Measurements from ENCODE around the gene TYW1. TPM values are rescaled to one million over a fixed set of nuclear protein-coding genes. Genes with fewer than 3 reads are reported as not detected.
"Not testable (repeated sequence)": the region's sequence is repeated elsewhere in the genome, so short reads cannot be mapped to it uniquely, and the experiment has no call there.

Gene TYW1
- total and polyA plus RNA-seq, 5 experiments from 2014 or later: 21.4 to 27.5 (median 24.7) TPM

DNA sequence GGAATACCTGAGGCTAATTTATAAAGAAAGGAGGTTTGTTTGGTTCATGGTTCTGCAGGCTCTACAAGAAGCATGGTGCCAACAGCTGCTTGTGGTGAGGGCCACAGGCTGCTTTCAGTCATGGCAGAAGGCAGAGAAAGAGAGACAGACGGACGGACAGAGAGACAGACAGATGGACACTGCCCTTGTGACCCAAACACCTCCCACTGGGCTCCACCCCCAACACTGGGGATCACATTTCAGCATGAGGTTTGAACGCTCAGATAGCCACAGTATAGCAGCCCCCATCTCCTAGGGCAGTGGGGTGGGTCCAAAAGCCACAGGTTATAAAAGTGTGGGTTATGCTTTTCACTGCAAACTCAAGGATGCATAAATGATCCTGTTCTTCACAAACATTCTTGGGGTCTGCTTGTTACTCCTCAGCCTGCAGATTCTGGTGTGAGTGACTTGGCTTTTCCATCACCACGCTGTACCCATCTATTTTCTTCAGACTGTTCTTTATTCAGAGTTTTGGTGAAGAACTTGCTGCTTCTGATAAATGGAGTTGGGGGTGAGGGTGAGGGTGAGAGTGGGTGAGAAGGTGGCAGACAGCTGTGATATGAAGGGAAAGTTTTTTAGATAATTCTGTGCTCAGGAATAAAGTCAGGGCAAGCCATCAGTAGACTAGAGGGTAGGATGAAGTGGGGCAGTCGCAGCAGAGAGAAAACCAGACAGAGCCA is 194.5 kb downstream of the TYW1 start:
- POLR2A ChIA-PET, DNase-seq, H3K27me3 Mint-ChIP-seq, ATAC-seq: not testable (repeated sequence)
- peaks cover 10 to 34% (median 11%) of the 10 kb centered on the region in 3 donors for H3K36me3 Mint-ChIP-seq
- peaks cover 0 to 10% (median 3%) of the 10 kb centered on the region in 9 donors for H3K9me3 Mint-ChIP-seq
- peak overlapping the region in 1 of 10 donors; percentile 53 for H3K4me3 Mint-ChIP-seq
- H3K4me1 Mint-ChIP-seq: peaks cover 17 to 27% (median 23%) of the 10 kb centered on the region in 4 donors
- H3K27ac Mint-ChIP-seq: peak overlapping the region in 6 of 10 donors; percentile 1 to 79 (median 48)

DNA sequence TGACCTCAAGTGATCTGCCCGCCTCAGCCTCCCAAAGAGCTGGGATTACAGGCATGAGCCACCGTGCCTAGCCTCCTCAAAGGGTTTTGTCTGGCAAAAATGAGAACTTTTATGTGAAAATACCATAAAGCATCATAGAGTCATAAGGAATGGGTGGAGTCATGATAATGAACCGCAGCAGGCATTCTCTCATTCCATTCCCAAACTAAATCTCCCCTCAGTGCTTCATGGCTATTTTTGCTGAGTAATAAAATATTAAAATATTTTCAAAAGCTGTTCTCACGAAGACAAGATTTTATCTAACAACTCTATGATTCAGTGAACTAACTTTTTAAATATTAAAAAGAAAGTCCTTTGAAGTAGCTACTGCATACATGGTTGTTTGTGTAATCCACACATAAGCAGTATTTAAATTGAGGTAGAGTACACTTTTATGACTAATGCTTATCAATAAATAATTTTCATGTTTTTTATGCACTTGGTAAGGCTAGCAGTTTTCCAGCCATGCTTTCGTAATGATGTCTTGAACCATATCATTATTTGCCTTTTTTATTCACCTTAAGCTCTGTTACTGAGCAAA is 195.6 kb downstream of the TYW1 start:
- Mint-ChIP-seq H3K9me3 (peaks cover 0 to 10% (median 3%) of the 10 kb centered on the region in 9 donors), H3K36me3 (peaks cover 11 to 44% (median 13%) of the 10 kb centered on the region in 3 donors), H3K27ac (peak overlapping the region in 1 of 10 donors; percentile 79), H3K4me1 (peaks cover 17 to 26% (median 22%) of the 10 kb centered on the region in 4 donors)
- DNase-seq, H3K4me3 Mint-ChIP-seq, ATAC-seq, POLR2A ChIA-PET, H3K27me3 Mint-ChIP-seq: not testable (repeated sequence)

DNA sequence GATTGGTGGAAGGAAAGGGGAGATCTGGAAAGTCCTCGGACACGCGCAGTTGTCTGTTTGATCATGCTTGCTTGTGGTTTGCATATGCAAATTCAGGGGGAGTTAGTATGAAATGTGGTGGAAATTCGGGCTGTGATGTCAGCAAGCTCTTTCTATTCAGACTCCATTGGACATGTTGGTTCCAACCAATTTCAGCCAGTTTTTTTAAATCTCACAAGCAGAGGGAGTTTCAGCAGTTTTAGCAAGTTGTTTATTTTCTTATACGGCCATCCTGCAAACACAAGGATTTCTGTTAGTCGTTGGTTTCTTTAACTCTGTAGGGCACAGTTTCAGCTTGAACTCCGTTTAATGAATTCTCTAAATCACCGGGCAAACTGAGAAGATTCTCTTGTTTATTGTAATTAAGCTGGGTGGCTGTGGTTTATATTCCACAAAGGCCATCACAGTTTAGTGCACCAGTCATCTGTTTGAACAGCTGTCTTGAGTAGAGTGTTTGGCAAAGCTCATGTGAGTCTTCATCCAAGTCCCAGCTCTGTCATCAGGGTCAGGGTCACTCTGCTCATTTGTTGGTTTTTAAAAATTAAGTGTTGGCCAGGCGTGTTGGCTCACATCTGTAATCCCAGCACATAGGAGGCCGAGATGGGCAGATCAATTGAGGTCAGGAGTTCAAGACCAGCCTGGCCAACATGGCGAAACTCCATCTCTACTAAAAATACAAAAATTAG is 196.4 kb downstream of the TYW1 start:
- H3K4me1 Mint-ChIP-seq: peaks cover 17 to 26% (median 22%) of the 10 kb centered on the region in 4 donors
- H3K27me3 Mint-ChIP-seq, ATAC-seq, DNase-seq, POLR2A ChIA-PET, H3K4me3 Mint-ChIP-seq: not testable (repeated sequence)
- H3K27ac Mint-ChIP-seq: peak overlapping the region in 3 of 10 donors; percentile 8 to 56 (median 55)
- peaks cover 0 to 10% (median 3%) of the 10 kb centered on the region in 9 donors for H3K9me3 Mint-ChIP-seq
- H3K36me3 Mint-ChIP-seq: peaks cover 11 to 50% (median 13%) of the 10 kb centered on the region in 3 donors

DNA sequence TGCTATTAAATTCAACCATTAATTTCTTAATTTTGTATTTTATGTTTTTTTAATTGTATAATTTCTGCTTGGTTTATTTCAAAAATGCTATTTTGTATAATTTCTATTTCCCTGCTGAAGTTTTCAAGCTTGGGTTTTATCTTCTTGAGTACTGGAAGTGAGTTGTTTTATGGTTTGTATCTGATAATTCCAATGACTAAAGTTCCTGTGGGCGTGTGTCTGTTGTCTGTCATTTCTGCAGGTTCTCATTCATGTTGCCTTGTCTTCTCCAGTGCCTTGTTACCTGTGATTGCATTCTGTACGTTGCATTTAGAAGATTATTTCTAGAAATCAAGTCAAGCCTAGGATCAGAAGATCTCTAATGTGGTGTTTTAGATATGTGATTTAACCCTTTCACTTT is 199.5 kb downstream of the TYW1 start:
- ATAC-seq, H3K27me3 Mint-ChIP-seq, H3K4me3 Mint-ChIP-seq, POLR2A ChIA-PET, DNase-seq, H3K27ac Mint-ChIP-seq, H3K4me1 Mint-ChIP-seq: not testable (repeated sequence)
- Mint-ChIP-seq H3K36me3 (peaks cover 17 to 63% (median 28%) of the 10 kb centered on the region in 3 donors), H3K9me3 (peaks cover 0 to 10% (median 3%) of the 10 kb centered on the region in 9 donors)

DNA sequence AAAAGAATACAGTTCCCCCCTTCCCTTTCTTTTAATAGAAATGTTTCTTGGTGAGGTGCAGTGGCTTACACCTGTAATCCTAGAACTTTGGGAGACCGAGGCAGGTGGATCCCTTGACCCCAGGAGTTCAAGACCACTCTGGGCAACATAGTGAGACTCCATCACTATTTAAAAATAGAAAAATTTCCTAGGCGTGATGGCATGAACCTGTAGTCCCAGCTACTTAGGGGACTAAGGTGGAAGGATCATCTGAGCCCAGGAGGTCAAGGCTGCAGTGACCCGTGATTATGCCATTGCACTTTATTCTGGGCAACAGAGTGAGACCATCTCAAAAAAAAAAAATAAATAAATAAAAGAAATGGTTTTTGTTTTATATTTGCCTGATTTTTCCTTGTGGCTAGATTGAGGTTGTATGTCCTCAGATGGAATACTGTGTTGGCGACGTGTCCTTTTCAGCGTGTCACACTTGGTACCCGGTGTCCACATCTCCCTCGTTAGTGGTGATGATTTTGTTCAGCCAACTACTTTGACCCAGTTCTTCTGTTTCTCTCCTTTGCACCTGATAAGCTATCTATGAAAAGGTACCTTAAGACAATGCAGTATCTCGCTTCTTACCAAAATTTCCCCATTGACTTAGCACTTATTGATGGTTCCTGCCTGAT is 202.4 kb downstream of the TYW1 start:
- H3K36me3 Mint-ChIP-seq: peaks cover 13 to 65% (median 36%) of the 10 kb centered on the region in 3 donors
- ATAC-seq, H3K4me1 Mint-ChIP-seq, H3K9me3 Mint-ChIP-seq, H3K4me3 Mint-ChIP-seq, H3K27me3 Mint-ChIP-seq, H3K27ac Mint-ChIP-seq, POLR2A ChIA-PET, DNase-seq: not testable (repeated sequence)

DNA sequence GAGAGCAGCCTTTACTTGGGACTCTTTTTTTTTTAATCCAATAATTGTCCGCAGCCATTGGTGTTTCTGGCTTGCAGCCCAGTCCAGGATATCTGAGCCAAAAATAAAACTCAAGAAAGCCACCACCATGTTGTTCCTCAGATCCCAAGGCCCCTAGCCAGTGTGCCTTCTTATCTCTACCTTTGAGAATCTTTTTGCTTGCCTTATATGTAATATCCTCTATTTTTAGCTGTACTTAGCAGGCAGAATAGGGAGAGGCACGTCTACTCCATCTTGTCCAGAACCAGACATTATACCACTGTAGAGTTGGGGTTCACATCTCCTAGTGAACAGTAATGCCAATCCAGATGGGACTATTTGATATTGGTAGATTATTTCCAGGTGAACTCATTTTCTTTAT is 209.1 kb downstream of the TYW1 start:
- POLR2A ChIA-PET, H3K27me3 Mint-ChIP-seq, ATAC-seq, H3K27ac Mint-ChIP-seq, H3K9me3 Mint-ChIP-seq, H3K4me3 Mint-ChIP-seq, DNase-seq, H3K4me1 Mint-ChIP-seq: not testable (repeated sequence)
- H3K36me3 Mint-ChIP-seq: peaks cover 5 to 55% (median 36%) of the 10 kb centered on the region in 3 donors

DNA sequence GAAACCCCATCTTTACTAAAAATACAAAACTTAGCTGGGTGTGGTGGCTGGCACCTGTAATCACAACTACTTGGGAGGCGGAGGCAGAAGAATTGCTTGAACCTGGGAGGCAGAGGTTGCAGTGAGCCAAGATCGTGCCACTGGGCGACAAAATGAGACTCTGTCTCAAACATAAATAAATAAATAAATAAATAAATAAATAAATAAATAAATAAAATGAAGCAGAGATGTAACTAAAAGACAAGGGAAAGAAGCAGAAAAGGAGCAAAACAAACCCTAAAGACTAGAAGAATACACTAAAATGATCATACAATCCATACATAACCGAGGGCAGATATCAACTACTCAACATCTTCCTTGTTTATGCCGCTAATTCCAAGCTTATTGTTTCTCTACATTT is 209.8 kb downstream of the TYW1 start:
- H3K9me3 Mint-ChIP-seq: peaks cover 0 to 11% (median 0%) of the 10 kb centered on the region in 9 donors
- no peak for ATAC-seq
- POLR2A ChIA-PET: no interaction called here
- H3K27ac Mint-ChIP-seq: peak overlapping the region in 1 of 10 donors; percentile 2
- DNase-seq: no peak
- H3K4me3 Mint-ChIP-seq: no peak overlapping the region
- H3K4me1 Mint-ChIP-seq: peaks cover 0 to 9% (median 3%) of the 10 kb centered on the region in 4 donors
- H3K36me3 Mint-ChIP-seq: peaks cover 6 to 54% (median 37%) of the 10 kb centered on the region in 3 donors
- no peaks in the 10 kb centered on the region for H3K27me3 Mint-ChIP-seq

DNA sequence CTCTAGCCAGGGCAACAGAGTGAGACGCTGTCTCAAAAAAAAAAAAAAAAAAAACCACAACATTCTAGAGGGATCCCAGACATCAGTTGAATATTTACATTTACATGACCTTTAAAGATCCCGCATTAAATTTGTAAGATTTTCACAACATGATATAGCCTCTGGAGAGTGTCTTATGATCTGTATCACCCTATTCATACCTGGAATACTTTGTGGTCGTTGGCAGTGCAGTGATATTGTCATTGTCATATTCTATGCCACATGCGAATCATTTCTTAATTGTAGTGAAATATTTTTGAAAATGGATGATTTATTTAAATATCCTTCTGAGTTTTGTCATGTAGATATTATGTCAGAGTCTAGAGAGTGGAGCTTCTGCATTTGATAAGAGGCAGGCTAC is 212.0 kb downstream of the TYW1 start:
- DNase-seq, H3K4me1 Mint-ChIP-seq, H3K4me3 Mint-ChIP-seq, H3K27me3 Mint-ChIP-seq, POLR2A ChIA-PET, ATAC-seq: not testable (repeated sequence)
- H3K9me3 Mint-ChIP-seq: peaks cover 0 to 11% (median 0%) of the 10 kb centered on the region in 9 donors
- H3K36me3 Mint-ChIP-seq: peaks cover 9 to 60% (median 36%) of the 10 kb centered on the region in 3 donors
- H3K27ac Mint-ChIP-seq: peak overlapping the region in 1 of 10 donors; percentile 56

DNA sequence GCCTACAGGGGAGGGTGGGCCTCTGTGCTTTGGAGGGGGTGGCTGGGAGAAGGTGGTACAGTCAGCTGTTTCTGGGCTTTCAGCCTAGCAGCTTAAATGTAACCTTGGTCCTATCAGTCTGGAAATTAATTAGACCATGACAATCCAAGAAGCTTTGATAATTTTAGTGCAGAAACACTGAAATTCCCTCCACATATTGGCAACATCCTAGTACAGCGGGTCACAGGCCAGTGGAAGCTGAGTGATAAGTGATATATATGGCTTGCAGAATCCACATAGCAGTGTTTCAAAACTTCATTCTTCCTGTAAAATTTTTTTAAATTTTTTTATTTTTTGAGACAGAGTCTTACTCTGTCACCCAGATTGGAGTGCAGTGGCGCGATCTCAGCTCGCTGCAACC is 212.6 kb downstream of the TYW1 start:
- DNase-seq (no peak), ATAC-seq (no peak)
- peaks cover 0 to 11% (median 0%) of the 10 kb centered on the region in 9 donors for H3K9me3 Mint-ChIP-seq
- POLR2A ChIA-PET: no interaction called here
- H3K27ac Mint-ChIP-seq: peak overlapping the region in 1 of 10 donors; percentile 56
- peaks cover 9 to 57% (median 39%) of the 10 kb centered on the region in 3 donors for H3K36me3 Mint-ChIP-seq
- no peak overlapping the region for H3K4me3 Mint-ChIP-seq
- no peaks in the 10 kb centered on the region for H3K27me3 Mint-ChIP-seq
- peaks cover 0 to 10% (median 8%) of the 10 kb centered on the region in 4 donors for H3K4me1 Mint-ChIP-seq

DNA sequence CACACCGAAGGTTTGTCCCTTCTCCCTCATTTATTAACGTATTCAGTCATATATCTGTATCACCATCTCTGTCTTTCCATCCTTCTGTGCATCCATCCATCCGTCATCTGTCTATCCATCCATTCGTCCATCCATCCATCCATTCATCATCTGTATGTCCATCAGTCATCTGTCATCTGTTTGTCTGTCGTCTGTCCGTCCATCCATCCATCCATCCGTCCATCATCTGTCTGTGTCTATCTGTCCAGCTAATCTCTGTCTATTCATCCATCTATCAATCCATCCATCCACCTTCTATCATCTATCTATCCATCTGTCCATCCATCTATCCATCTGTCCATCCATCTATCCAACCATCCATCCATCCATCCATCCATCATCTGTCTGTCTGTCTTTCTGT is 213.9 kb downstream of the TYW1 start:
- H3K4me3 Mint-ChIP-seq: no peak overlapping the region
- peaks cover 0 to 11% (median 0%) of the 10 kb centered on the region in 9 donors for H3K9me3 Mint-ChIP-seq
- POLR2A ChIA-PET: no interaction called here
- ATAC-seq (no peak), DNase-seq (no peak)
- peaks cover 10 to 51% (median 43%) of the 10 kb centered on the region in 3 donors for H3K36me3 Mint-ChIP-seq
- peaks cover 0 to 12% (median 9%) of the 10 kb centered on the region in 4 donors for H3K4me1 Mint-ChIP-seq
- peak overlapping the region in 1 of 10 donors; percentile 4 for H3K27ac Mint-ChIP-seq
- no peaks in the 10 kb centered on the region for H3K27me3 Mint-ChIP-seq

DNA sequence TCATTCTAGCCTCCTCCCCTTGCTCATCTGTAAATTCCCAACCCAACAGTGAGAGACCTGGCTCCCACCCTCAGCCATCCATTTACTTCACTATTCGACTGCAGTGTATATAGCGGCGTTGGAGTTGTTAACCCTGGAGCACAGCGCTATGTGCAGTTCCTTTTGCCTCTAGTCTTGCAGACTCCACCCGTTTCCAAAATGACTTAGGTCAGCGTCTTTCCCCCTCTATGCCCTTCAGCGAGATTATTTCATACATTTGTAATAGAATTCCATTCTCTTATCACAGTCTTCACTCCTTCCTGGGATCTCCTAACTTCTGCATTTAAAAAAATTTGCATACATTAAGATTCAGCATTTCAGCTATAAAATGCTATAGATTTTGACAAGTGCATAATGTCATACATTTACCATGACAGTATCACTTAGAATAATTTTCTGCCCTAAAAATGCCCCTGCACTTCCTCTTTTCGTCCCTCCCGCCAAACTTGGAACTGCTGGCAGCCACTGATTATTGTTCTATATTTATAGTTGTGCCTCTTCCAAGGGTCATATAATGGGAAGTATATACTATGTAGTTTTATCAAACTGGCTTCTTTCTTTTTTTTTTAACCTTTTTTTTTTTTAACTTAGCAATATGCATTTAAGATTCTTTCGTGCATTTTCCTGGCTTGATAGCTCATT is 215.2 kb downstream of the TYW1 start:
- POLR2A ChIA-PET, H3K27me3 Mint-ChIP-seq, DNase-seq, H3K4me3 Mint-ChIP-seq, ATAC-seq: not testable (repeated sequence)
- Mint-ChIP-seq H3K36me3 (peaks cover 14 to 51% (median 46%) of the 10 kb centered on the region in 3 donors), H3K4me1 (peaks cover 0 to 12% (median 10%) of the 10 kb centered on the region in 4 donors), H3K27ac (peak overlapping the region in 1 of 10 donors; percentile 35), H3K9me3 (peaks cover 0 to 11% (median 2%) of the 10 kb centered on the region in 9 donors)

DNA sequence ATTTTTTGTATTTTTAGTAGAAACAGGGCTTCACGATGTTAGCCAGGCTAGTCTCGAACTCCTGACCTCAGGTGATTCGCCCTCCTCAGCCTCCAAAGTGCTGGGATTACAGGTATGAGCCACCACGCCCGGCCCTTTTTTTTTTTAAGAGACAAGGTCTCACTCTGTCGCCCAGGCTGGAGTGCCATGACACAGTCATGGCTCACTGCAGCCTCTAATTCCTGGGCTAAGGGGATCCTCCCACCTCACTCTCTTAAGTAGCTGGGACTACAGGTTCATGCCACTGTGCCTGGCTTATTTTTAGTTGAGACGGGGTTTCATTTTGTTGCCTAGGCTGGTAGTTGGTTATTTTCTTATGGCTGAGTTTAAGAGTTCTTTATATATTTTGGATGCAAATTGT is 216.4 kb downstream of the TYW1 start:
- H3K36me3 Mint-ChIP-seq: peaks cover 21 to 50% (median 46%) of the 10 kb centered on the region in 3 donors

More for the DNA sequence above, 216.4 kb downstream of the TYW1 start:
- H3K27me3 Mint-ChIP-seq, DNase-seq, ATAC-seq, H3K4me3 Mint-ChIP-seq, POLR2A ChIA-PET, H3K27ac Mint-ChIP-seq: not testable (repeated sequence)
- peaks cover 0 to 11% (median 10%) of the 10 kb centered on the region in 4 donors for H3K4me1 Mint-ChIP-seq
- H3K9me3 Mint-ChIP-seq: peaks cover 0 to 14% (median 2%) of the 10 kb centered on the region in 9 donors

Data from naive thymus-derived CD8-positive, alpha-beta T cell (primary cell).